A549 (cell line): Measurements from ENCODE around the gene HYAL3.

Experiments
- CBX8 ChIP-seq: fragments of 200-600 bp; sonication (generic); IDR thresholded peaks from 2 replicates; pipeline ENCODE4 v1.6.1; 2016
- HOXB13 ChIP-seq: fragments of 250-450 bp; sonication (Bioruptor Pico); IDR thresholded peaks from 2 replicates; pipeline ENCODE4 v1.5.0; 2020; ENCODE audit warnings: low read depth, mild to moderate bottlenecking, moderate library complexity
- NFE2L2 ChIP-seq: fragments of 150-350 bp; conservative IDR thresholded peaks from 2 replicates; pipeline ENCODE4 v1.6.1; 2014; ENCODE audit warnings: low read length
- POLR2A ChIP-seq: IDR thresholded peaks from 2 replicates; pipeline ENCODE4 v1.6.1; 2012; ENCODE audit warnings: mild to moderate bottlenecking, low read length
- SMC3 ChIP-seq: fragments of >200 bp; sonication (Bioruptor Twin); formaldehyde crosslinking; IDR thresholded peaks from 3 replicates; pipeline ENCODE4 v1.6.1; 2018; ENCODE audit warnings: inconsistent platforms
- ZFP36 ChIP-seq: fragments of 450-650 bp; IDR thresholded peaks from 2 replicates; pipeline ENCODE4 v1.6.1; 2014; ENCODE audit warnings: borderline replicate concordance; ENCODE audit not compliant: partially characterized antibody
- TF ChIP-seq, protein P1 (sequence below): fragments of >200 bp; sonication (Bioruptor Twin); formaldehyde crosslinking; IDR thresholded peaks from 3 replicates; pipeline ENCODE4 v1.5.1; 2016
- TF ChIP-seq, protein P2 (sequence below): IDR thresholded peaks from 2 replicates; pipeline ENCODE4 v1.6.1; 2012; ENCODE audit warnings: low read depth, borderline replicate concordance
- TF ChIP-seq, protein P3 (sequence below): fragments of 200-600 bp; sonication (generic); IDR thresholded peaks from 2 replicates; pipeline ENCODE4 v1.6.1; 2016; ENCODE audit warnings: antibody characterized with exemption, mild to moderate bottlenecking, moderate library complexity

DNA sequence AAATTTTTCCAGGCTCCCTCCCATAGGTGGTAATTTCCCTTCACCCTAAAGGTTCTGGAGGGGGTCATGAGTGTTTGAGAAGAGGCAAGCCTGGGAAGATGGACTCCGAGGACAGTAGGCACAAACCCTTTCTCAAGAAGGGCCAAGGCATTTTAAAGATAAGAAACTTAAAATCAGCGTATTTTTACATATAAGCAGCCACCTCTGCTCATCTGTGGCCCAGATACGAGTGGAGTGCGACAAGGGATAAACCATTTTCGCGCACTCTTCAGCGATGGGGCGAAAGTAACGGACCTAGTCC is 40.9 kb upstream of the HYAL3 start:
- TF ChIP-seq HOXB13 (no peak), ZFP36 (no peak), CBX8 (no peak), NFE2L2 (no peak), SMC3 (no peak), POLR2A (no peak)
- TF ChIP-seq, protein P1, sequence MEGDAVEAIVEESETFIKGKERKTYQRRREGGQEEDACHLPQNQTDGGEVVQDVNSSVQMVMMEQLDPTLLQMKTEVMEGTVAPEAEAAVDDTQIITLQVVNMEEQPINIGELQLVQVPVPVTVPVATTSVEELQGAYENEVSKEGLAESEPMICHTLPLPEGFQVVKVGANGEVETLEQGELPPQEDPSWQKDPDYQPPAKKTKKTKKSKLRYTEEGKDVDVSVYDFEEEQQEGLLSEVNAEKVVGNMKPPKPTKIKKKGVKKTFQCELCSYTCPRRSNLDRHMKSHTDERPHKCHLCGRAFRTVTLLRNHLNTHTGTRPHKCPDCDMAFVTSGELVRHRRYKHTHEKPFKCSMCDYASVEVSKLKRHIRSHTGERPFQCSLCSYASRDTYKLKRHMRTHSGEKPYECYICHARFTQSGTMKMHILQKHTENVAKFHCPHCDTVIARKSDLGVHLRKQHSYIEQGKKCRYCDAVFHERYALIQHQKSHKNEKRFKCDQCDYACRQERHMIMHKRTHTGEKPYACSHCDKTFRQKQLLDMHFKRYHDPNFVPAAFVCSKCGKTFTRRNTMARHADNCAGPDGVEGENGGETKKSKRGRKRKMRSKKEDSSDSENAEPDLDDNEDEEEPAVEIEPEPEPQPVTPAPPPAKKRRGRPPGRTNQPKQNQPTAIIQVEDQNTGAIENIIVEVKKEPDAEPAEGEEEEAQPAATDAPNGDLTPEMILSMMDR: no peak
- TF ChIP-seq, protein P2, sequence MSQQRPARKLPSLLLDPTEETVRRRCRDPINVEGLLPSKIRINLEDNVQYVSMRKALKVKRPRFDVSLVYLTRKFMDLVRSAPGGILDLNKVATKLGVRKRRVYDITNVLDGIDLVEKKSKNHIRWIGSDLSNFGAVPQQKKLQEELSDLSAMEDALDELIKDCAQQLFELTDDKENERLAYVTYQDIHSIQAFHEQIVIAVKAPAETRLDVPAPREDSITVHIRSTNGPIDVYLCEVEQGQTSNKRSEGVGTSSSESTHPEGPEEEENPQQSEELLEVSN: no peak
- TF ChIP-seq, protein P3, sequence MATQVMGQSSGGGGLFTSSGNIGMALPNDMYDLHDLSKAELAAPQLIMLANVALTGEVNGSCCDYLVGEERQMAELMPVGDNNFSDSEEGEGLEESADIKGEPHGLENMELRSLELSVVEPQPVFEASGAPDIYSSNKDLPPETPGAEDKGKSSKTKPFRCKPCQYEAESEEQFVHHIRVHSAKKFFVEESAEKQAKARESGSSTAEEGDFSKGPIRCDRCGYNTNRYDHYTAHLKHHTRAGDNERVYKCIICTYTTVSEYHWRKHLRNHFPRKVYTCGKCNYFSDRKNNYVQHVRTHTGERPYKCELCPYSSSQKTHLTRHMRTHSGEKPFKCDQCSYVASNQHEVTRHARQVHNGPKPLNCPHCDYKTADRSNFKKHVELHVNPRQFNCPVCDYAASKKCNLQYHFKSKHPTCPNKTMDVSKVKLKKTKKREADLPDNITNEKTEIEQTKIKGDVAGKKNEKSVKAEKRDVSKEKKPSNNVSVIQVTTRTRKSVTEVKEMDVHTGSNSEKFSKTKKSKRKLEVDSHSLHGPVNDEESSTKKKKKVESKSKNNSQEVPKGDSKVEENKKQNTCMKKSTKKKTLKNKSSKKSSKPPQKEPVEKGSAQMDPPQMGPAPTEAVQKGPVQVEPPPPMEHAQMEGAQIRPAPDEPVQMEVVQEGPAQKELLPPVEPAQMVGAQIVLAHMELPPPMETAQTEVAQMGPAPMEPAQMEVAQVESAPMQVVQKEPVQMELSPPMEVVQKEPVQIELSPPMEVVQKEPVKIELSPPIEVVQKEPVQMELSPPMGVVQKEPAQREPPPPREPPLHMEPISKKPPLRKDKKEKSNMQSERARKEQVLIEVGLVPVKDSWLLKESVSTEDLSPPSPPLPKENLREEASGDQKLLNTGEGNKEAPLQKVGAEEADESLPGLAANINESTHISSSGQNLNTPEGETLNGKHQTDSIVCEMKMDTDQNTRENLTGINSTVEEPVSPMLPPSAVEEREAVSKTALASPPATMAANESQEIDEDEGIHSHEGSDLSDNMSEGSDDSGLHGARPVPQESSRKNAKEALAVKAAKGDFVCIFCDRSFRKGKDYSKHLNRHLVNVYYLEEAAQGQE: no peak
